ENCODE measurements around the gene RPE. TPM values are rescaled to one million over a fixed set of nuclear protein-coding genes. Genes with fewer than 3 reads are reported as not detected.

The RPE gene
- polyA plus RNA-seq, 1 experiment = 71.0 TPM

- POLR2A ChIA-PET = no interaction called here
- Histone ChIP-seq H3K27me3 (ENCODE audit: control insufficient read depth, insufficient read depth, low read length) (no peaks in the 10 kb centered on the region), H3K4me3 (ENCODE audit: low read depth, low read length) (no peak overlapping the region), H3K36me3 (ENCODE audit: control insufficient read depth, insufficient read depth, low read length) (no peaks in the 10 kb centered on the region)
- no peak for DNase-seq (ENCODE audit: low read depth)
- TF ChIP-seq, protein P1, sequence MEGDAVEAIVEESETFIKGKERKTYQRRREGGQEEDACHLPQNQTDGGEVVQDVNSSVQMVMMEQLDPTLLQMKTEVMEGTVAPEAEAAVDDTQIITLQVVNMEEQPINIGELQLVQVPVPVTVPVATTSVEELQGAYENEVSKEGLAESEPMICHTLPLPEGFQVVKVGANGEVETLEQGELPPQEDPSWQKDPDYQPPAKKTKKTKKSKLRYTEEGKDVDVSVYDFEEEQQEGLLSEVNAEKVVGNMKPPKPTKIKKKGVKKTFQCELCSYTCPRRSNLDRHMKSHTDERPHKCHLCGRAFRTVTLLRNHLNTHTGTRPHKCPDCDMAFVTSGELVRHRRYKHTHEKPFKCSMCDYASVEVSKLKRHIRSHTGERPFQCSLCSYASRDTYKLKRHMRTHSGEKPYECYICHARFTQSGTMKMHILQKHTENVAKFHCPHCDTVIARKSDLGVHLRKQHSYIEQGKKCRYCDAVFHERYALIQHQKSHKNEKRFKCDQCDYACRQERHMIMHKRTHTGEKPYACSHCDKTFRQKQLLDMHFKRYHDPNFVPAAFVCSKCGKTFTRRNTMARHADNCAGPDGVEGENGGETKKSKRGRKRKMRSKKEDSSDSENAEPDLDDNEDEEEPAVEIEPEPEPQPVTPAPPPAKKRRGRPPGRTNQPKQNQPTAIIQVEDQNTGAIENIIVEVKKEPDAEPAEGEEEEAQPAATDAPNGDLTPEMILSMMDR (IDR thresholded peaks at IDR 0.05; ENCODE audit: insufficient read depth, low read depth, low read length) = no peak
- CTCF ChIA-PET = interaction anchor here (1.9 kb wide), 1 partner anchor 225 kb away, joined by 10 read pairs; no protein-coding TSS in a partner anchor
Measured at GRCh38 chr2:209973328-209973727, 29.1 kb upstream of the RPE start.

DNA sequence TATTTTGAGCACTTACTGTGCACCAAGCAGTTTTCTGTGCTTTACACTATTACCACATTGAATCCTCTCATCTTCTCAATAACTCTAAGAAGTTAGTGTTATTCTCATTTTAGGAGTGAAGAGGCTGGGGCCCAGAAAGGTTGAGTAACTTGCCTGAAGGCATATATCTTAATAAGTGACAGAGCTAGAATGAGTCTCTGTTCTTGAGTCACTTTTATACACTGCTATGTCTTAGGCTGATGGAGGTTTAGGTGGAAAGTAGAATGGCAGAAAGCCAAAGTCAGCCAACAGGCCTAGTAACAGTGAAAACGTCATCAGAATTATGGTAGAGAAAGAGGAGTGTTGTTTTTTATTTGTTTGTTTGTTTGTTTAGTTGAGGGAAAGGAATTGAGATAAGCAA lies 27.9 kb upstream of the RPE start:
- ChIA-PET POLR2A (no interaction called here), CTCF (interaction anchor here (0.7 to 5.9 kb wide), 3 partner anchors 222 to 230 kb away, joined by 3 to 29 read pairs (median 4); no protein-coding TSS in a partner anchor)
- TF ChIP-seq, protein P1 (IDR thresholded peaks at IDR 0.05; ENCODE audit: insufficient read depth, low read depth, low read length) = no peak
- H3K4me3 ChIP-seq (ENCODE audit: low read depth, low read length) = no peak overlapping the region
- no peak for DNase-seq (ENCODE audit: low read depth)
- H3K36me3 ChIP-seq (ENCODE audit: control insufficient read depth, insufficient read depth, low read length) = no peaks in the 10 kb centered on the region
- H3K27me3 ChIP-seq (ENCODE audit: control insufficient read depth, insufficient read depth, low read length) = peaks cover 2% of the 10 kb centered on the region; the same call in 1 of the 2 replicates

DNA sequence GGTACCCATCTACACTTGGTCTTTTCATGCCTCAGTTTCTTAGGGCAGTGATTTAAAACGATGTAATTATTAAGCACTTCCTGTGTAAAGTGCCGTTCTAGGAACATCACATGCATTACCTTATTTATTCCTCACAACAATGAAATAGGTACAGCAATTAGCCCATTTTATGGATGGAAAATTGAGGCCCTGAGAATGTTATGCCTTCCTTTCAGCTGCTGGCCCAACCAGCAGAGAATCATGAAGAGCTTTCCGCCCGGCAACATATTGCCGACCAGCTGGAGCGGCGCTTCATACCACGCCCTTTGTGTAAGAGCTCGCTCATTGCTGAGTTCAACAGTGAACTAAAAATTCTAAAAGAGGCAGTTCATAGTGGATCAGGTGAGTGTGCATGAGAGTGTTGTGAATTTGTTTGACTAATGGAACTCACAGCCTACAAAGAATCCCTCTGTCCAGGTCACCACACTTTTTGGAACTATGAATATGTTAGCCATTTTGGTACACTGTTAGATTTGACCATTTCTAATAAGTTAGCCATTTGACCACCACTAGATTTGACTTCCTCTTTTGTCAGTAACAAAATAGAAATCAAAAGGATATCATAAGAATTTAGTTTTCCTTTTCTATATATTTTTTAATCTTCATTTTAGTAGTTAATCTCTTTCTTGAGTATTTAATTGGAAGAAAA lies 25.6 kb upstream of the RPE start:
- Histone ChIP-seq H3K4me3 (ENCODE audit: low read depth, low read length) (no peak overlapping the region), H3K27me3 (ENCODE audit: control insufficient read depth, insufficient read depth, low read length) (peaks cover 2% of the 10 kb centered on the region; the same call in 1 of the 2 replicates), H3K36me3 (ENCODE audit: control insufficient read depth, insufficient read depth, low read length) (no peaks in the 10 kb centered on the region)
- no peak for DNase-seq (ENCODE audit: low read depth)
- POLR2A ChIA-PET = no interaction called here
- TF ChIP-seq, protein P1 (IDR thresholded peaks at IDR 0.05; ENCODE audit: insufficient read depth, low read depth, low read length) = no peak
- CTCF ChIA-PET = interaction anchor here (0.6 to 5.9 kb wide), 11 partner anchors 9 to 1427 kb away, joined by 3 to 32 read pairs (median 5); partner anchors contain the start of gene ACADL

DNA sequence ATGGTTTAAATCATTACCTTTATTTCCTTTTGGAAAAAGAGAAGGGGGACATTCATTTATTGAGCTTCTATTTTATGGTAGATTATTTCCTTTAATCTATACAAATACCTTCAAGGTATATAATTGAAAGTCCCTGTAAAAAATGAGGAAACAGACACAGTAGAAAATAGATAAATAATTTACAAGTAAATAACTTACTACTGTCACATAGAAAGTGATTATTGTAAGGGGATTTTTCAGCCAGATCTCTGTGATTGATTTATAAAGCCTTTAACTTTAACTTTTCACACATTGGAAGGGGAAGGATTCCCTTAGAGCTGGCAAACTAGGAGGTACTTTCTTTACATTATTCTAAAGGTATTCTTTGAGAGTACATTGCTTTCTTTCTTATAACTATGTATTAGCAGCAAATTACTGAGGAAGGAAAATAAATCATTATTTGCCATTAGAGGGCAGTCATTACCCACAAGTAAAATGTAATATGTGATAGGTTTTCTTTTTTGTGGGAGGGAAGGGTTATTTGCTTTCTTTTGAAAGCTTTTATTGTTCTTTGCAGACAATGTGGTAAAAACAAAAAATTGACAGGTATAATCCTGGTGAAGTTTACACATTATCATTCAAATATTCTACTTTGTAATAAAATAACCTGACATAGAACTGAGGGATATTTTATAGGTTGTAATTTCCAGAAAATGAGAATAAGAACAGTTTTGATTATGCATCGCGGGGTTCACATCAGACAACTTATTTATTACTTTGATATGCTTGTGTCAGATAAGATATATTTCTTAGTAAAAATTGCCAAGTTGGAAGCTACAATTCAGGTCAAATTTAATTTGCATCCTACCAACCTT lies 24.8 kb upstream of the RPE start:
- H3K27me3 ChIP-seq (ENCODE audit: control insufficient read depth, insufficient read depth, low read length) = peaks cover 2% of the 10 kb centered on the region; the same call in 1 of the 2 replicates
- no peaks in the 10 kb centered on the region for H3K36me3 ChIP-seq (ENCODE audit: control insufficient read depth, insufficient read depth, low read length)
- TF ChIP-seq, protein P1 (IDR thresholded peaks at IDR 0.05; ENCODE audit: insufficient read depth, low read depth, low read length) = peak; percentile 45
- CTCF ChIA-PET = interaction anchor here (0.6 to 5.9 kb wide), 11 partner anchors 8 to 1428 kb away, joined by 3 to 32 read pairs (median 5); partner anchors contain the start of gene ACADL
- POLR2A ChIA-PET = no interaction called here
- DNase-seq (ENCODE audit: low read depth) = no peak
- no peak overlapping the region for H3K4me3 ChIP-seq (ENCODE audit: low read depth, low read length)

DNA sequence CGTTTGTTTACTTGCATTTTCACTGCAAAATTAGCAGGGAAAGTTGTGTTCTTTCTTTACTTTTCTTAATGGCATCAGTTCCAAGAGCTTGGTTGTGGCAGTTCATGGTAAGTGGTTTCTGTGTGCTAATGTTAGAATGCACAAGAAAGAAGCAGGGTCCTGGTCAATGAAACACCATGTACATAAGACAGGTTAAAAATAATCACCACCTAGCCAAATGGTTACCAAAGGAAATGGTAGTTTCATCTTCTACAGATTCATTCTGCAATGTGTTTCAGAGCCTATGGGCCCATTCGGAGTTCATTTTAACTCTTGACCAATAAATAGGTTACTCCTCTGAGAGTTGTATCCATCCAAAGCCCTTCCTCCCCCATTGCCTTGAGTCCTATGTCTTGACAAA lies 18.1 kb upstream of the RPE start:
- POLR2A ChIA-PET = no interaction called here
- Histone ChIP-seq H3K27me3 (ENCODE audit: control insufficient read depth, insufficient read depth, low read length) (peaks cover 2% of the 10 kb centered on the region; the same call in 1 of the 2 replicates), H3K36me3 (ENCODE audit: control insufficient read depth, insufficient read depth, low read length) (no peaks in the 10 kb centered on the region), H3K4me3 (ENCODE audit: low read depth, low read length) (no peak overlapping the region)
- CTCF ChIA-PET = interaction anchor here (0.9 kb wide), 1 partner anchor 211 kb away, joined by 4 read pairs; no protein-coding TSS in a partner anchor
- TF ChIP-seq, protein P1 (IDR thresholded peaks at IDR 0.05; ENCODE audit: insufficient read depth, low read depth, low read length) = no peak
- no peak for DNase-seq (ENCODE audit: low read depth)

Measured in BJ (cell line).